Skin epidermis (tissue), 12 donors: ENCODE measurements around the gene LDB1.

Experiments
- H3K27ac ChIP-seq, 21 experiments: fragments of 200-600 bp; sonication (generic) in 11 of 21; one replicate each; pipeline ENCODE4 v1.5.0; 2020; ENCODE audit warnings: mild to moderate bottlenecking in 3 of 21, inconsistent platforms in 2 of 21, moderate library complexity in 2 of 21
- H3K4me3 ChIP-seq, 7 experiments: fragments of 200-600 bp; sonication (generic) in 2 of 7; one replicate each; pipeline ENCODE4 v1.5.0; 2020; ENCODE audit warnings: inconsistent platforms in 2 of 7, mild to moderate bottlenecking in 2 of 7, moderate library complexity in 1 of 7

The LDB1 gene

GRCh38 chr10:102120142-102120990, at the start of gene LDB1:
LDB1 (minus strand) TSS chr10:102120368; CDS start chr10:102120110, 258 bp downstream.
- Histone ChIP-seq H3K27ac (peak within 1 kb of the TSS; percentile 76 to 99 (median 96)), H3K4me3 (peak within 1 kb of the TSS; percentile 50 to 76 (median 73))

- no peak overlapping the region for H3K4me3 ChIP-seq
- H3K27ac ChIP-seq, result no peak overlapping the region
Observed at GRCh38 chr10:102167861-102168260, 47.7 kb upstream of the LDB1 start.

- H3K4me3 ChIP-seq, result no peak overlapping the region
- H3K27ac ChIP-seq, result no peak overlapping the region
Observed at GRCh38 chr10:102163342-102163989, 43.3 kb upstream of the LDB1 start.

GRCh38 chr10:102159831-102160230, 39.7 kb upstream of the LDB1 start:
- H3K27ac ChIP-seq, result no peak overlapping the region
- H3K4me3 ChIP-seq, result no peak overlapping the region

GRCh38 chr10:102159051-102159597, 39.0 kb upstream of the LDB1 start:
- Histone ChIP-seq H3K4me3 (no peak overlapping the region), H3K27ac (no peak overlapping the region)

- Histone ChIP-seq H3K27ac (no peak overlapping the region), H3K4me3 (no peak overlapping the region)
Observed at GRCh38 chr10:102157224-102157623, 37.1 kb upstream of the LDB1 start.

- H3K4me3 ChIP-seq, result no peak overlapping the region
- no peak overlapping the region for H3K27ac ChIP-seq
Observed at GRCh38 chr10:102154466-102155116, 34.4 kb upstream of the LDB1 start.

- Histone ChIP-seq H3K4me3 (peak overlapping the region; percentile 64 to 93 (median 82)), H3K27ac (peak overlapping the region in 18 of 21 experiments; percentile 75 to 97 (median 90))
Observed at GRCh38 chr10:102153093-102153620, 33.0 kb upstream of the LDB1 start.

- H3K27ac ChIP-seq, result peak overlapping the region; percentile 75 to 97 (median 87)
- peak overlapping the region; percentile 64 to 93 (median 82) for H3K4me3 ChIP-seq
Observed at GRCh38 chr10:102152545-102152890, 32.4 kb upstream of the LDB1 start.

GRCh38 chr10:102151774-102152544, 31.8 kb upstream of the LDB1 start, which contains the start of gene NOLC1:
NOLC1 (plus strand) TSS chr10:102152389; CDS start chr10:102152411, 22 bp downstream.
- peak within 1 kb of the TSS; percentile 75 to 97 (median 87) for H3K27ac ChIP-seq
- peak within 1 kb of the TSS; percentile 64 to 93 (median 82) for H3K4me3 ChIP-seq

- Histone ChIP-seq H3K4me3 (peak overlapping the region; percentile 64 to 93 (median 82)), H3K27ac (peak overlapping the region in 20 of 21 experiments; percentile 75 to 97 (median 87))
Observed at GRCh38 chr10:102150970-102151773, 31.0 kb upstream of the LDB1 start.

GRCh38 chr10:102148275-102148674, 28.1 kb upstream of the LDB1 start:
- Histone ChIP-seq H3K27ac (no peak overlapping the region), H3K4me3 (no peak overlapping the region)

GRCh38 chr10:102147561-102147960, 27.4 kb upstream of the LDB1 start:
- Histone ChIP-seq H3K27ac (no peak overlapping the region), H3K4me3 (no peak overlapping the region)

- no peak overlapping the region for H3K4me3 ChIP-seq
- H3K27ac ChIP-seq, result no peak overlapping the region
Observed at GRCh38 chr10:102146971-102147428, 26.8 kb upstream of the LDB1 start.

GRCh38 chr10:102141583-102142107, 21.5 kb upstream of the LDB1 start:
- H3K4me3 ChIP-seq, result no peak overlapping the region
- H3K27ac ChIP-seq, result no peak overlapping the region

GRCh38 chr10:102140913-102141540, 20.9 kb upstream of the LDB1 start:
- no peak overlapping the region for H3K4me3 ChIP-seq
- no peak overlapping the region for H3K27ac ChIP-seq

GRCh38 chr10:102140218-102140617, 20.1 kb upstream of the LDB1 start:
- H3K4me3 ChIP-seq, result no peak overlapping the region
- H3K27ac ChIP-seq, result no peak overlapping the region
